Adipocyte (in vitro differentiated cells): ENCODE results near the gene ATP5MC3.

Experiments used
- DNase-seq: peaks from one replicate; pipeline ENCODE4 v3.0.0-alpha.2; 2015; ENCODE audit warnings: low read depth
- H3K27me3 ChIP-seq: replicated peaks from 2 replicates; pipeline ENCODE4 v1.7.0; 2013; ENCODE audit warnings: mild to moderate bottlenecking, low read length, moderate library complexity; ENCODE audit not compliant: control insufficient read depth, insufficient read depth
- H3K36me3 ChIP-seq: 2 replicates; pipeline ENCODE4 v1.7.0; 2013; ENCODE audit warnings: low read length, mild to moderate bottlenecking, moderate library complexity; ENCODE audit not compliant: control insufficient read depth, insufficient read depth, severe bottlenecking
- H3K4me1 ChIP-seq: 2 replicates; pipeline ENCODE4 v1.7.0; 2013; ENCODE audit warnings: mild to moderate bottlenecking, low read length, moderate library complexity; ENCODE audit not compliant: control insufficient read depth, insufficient read depth
- H3K4me3 ChIP-seq: 2 replicates; pipeline ENCODE4 v1.7.0; 2013; ENCODE audit warnings: mild to moderate bottlenecking, low read length, moderate library complexity
- H3K9ac ChIP-seq: 2 replicates; pipeline ENCODE4 v1.7.0; 2013; ENCODE audit warnings: mild to moderate bottlenecking, low read length, moderate library complexity
- H3K9me3 ChIP-seq: 2 replicates; pipeline ENCODE4 v1.7.0; 2013; ENCODE audit warnings: mild to moderate bottlenecking, low read length, moderate library complexity; ENCODE audit not compliant: control insufficient read depth

ATP5MC3 gene

DNA sequence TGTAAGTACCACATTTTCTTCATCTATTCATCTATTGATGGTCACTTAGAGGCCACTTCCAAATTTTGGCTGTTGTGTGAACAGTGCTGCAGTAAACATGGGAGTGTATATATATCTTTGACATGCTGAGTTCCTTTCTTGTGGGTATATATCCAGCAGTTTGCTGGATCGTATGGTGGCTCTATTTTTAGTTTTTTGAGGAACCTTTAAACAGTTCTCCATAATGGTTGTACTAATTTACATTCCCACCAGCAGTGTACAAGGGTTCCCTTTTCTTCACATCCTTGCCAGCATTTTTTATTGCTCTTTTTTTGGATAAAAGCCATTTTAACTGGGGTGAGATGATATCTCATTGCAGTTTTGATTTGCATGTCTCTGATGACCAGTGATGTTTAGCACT lies 7.3 kb upstream of the ATP5MC3 start:
- Histone ChIP-seq H3K9me3 (no peaks in the 10 kb centered on the region), H3K36me3 (no peaks in the 10 kb centered on the region), H3K4me3 (no peak overlapping the region), H3K4me1 (no peaks in the 10 kb centered on the region), H3K27me3 (no peaks in the 10 kb centered on the region), H3K9ac (no peak overlapping the region)
- no peak for DNase-seq

DNA sequence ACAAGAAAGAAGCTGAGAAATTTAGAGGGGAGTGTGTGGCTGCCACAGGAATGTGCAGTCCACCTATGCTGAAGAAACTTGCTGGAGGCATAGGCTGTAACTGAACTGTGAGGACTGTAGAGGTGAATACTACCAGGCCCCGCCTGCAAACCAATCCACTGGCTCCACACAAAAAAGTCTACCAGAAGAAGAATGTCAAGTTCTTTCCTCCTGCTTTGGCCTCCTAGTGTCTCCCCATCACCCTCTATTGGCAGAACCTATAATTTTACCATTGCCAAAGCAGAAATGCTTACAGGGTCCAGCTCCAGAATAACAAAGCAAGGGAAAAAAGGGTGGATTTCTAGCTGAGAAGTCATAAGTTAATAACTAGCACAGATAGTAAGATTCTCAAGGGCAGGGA lies 5.9 kb upstream of the ATP5MC3 start:
- no peaks in the 10 kb centered on the region for H3K4me1 ChIP-seq
- H3K9ac ChIP-seq = no peak overlapping the region
- H3K4me3 ChIP-seq = no peak overlapping the region
- no peaks in the 10 kb centered on the region for H3K9me3 ChIP-seq
- no peak for DNase-seq
- no peaks in the 10 kb centered on the region for H3K36me3 ChIP-seq
- no peaks in the 10 kb centered on the region for H3K27me3 ChIP-seq

DNA sequence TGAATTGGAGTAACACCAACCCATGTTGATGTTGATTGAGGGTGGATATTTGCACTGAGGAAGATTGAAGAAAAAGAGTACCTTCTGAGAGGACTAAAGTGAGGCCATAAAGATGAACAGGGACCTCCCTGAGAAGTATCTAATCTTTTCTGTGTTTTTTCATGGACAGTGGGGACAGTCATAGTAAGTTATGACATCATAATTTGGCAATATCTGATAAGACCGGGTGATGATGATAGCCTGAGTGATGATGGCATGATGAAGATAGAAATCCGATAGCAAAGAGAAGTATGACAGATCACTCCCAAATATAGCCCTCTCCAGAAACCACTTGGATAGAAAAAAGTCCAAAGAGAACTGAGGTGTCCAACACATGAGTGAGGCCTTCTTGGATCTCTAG lies 2.2 kb upstream of the ATP5MC3 start:
- Histone ChIP-seq H3K9ac (no peak overlapping the region), H3K4me1 (peaks cover 20% of the 10 kb centered on the region), H3K36me3 (peaks cover 14% of the 10 kb centered on the region), H3K9me3 (no peaks in the 10 kb centered on the region), H3K27me3 (no peaks in the 10 kb centered on the region), H3K4me3 (no peak overlapping the region)
- DNase-seq = no peak

DNA sequence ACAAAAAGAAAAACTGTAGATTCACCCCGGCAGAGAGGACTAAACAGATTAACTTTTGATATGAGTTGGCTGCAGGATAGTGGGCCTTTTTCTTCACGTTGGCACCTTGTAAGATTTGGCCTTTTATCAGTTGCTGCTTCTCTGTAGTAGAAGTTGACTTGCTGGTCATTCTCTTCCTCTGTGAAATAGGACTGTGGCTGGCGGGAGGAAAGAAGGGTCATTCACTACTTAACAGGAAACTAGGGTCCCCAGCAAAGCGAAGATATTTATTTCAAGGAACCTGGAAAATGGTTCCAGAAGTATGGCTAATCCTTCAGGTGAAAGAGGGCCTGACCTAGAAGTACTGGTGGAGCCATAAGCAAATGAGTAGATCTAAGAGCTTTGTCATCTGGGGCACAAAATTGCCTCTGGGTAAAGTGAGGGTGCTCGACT lies 383 bp upstream of the ATP5MC3 start:
- peaks cover 32% of the 10 kb centered on the region for H3K36me3 ChIP-seq
- H3K4me3 ChIP-seq = peak overlapping the region; percentile 92
- no peaks in the 10 kb centered on the region for H3K9me3 ChIP-seq
- no peaks in the 10 kb centered on the region for H3K27me3 ChIP-seq
- DNase-seq = no peak
- H3K4me1 ChIP-seq = peaks cover 20% of the 10 kb centered on the region
- H3K9ac ChIP-seq = peak overlapping the region; percentile 95

- DNase-seq = peak; percentile 67
- no peaks in the 10 kb centered on the region for H3K9me3 ChIP-seq
- H3K4me3 ChIP-seq = peak overlapping the region; percentile 92
- peaks cover 42% of the 10 kb centered on the region for H3K36me3 ChIP-seq
- no peaks in the 10 kb centered on the region for H3K27me3 ChIP-seq
- H3K4me1 ChIP-seq = peaks cover 26% of the 10 kb centered on the region
- peak overlapping the region; percentile 95 for H3K9ac ChIP-seq
Observed at GRCh38 chr2:175180701-175181103, 808 bp downstream of the ATP5MC3 start.

DNA sequence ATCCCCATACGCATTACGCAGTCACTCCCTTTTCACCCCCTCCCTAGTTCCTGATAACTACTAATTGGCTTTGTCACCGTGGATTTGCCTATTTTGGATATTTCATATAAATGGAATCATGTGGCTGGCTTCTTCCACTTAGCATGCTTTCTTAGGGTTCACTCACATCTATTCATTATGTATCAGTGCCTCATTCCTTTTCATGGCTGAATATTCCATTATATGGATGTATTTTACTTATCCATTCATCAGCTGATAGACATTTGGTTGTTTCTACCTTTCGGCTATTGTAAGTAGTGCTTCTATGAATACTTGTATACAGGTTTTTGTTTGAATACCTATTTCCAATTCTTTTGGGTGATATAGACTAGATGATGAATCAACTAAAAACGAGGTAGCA lies 4.9 kb downstream of the ATP5MC3 start:
- Histone ChIP-seq H3K27me3 (no peaks in the 10 kb centered on the region), H3K36me3 (peaks cover 56% of the 10 kb centered on the region), H3K4me3 (no peak overlapping the region), H3K9ac (no peak overlapping the region), H3K9me3 (no peaks in the 10 kb centered on the region), H3K4me1 (peaks cover 22% of the 10 kb centered on the region)
- DNase-seq = no peak

DNA sequence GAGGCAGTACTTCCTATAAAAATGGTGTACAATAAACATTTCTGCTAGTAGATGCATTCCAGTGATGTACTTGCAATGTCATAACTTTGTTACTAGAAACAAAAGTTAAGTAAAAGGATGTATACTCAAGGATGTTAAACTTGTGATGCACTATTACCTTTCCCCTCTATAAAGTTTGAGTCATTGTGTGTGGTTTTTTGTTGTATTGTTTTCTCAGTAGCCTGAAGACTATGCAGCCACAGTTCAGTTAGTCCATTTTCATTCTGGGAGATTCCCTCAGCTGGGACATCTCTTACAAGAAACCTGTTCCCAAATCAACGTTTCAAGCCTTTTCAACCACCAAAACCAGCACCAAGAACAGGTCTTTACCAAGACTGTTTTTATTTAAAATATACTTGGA lies 5.6 kb downstream of the ATP5MC3 start:
- Histone ChIP-seq H3K4me1 (peaks cover 22% of the 10 kb centered on the region), H3K9ac (no peak overlapping the region), H3K27me3 (no peaks in the 10 kb centered on the region), H3K36me3 (peaks cover 56% of the 10 kb centered on the region), H3K4me3 (no peak overlapping the region), H3K9me3 (no peaks in the 10 kb centered on the region)
- peak; percentile 8 for DNase-seq

DNA sequence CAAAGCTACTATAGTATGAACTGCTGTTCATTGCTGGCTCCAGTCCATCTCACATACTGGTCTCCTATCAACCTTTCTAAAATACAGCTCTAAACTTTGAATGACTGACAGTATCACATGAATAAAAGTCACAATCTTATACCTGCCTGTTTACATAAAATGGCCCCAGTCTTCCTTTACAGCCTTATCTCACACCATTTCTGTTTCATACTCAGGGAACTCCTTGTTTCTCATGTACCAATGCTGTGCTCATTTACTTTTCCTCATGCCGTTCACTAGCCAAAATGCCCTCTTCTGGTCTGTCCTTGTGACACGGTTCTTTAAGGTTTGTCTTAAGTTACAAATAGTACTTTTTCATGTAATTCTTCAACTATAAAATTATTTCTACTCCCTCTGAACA lies 6.2 kb downstream of the ATP5MC3 start:
- Histone ChIP-seq H3K4me3 (no peak overlapping the region), H3K9ac (no peak overlapping the region), H3K9me3 (no peaks in the 10 kb centered on the region), H3K27me3 (no peaks in the 10 kb centered on the region), H3K4me1 (peaks cover 21% of the 10 kb centered on the region), H3K36me3 (peaks cover 56% of the 10 kb centered on the region)
- no peak for DNase-seq

DNA sequence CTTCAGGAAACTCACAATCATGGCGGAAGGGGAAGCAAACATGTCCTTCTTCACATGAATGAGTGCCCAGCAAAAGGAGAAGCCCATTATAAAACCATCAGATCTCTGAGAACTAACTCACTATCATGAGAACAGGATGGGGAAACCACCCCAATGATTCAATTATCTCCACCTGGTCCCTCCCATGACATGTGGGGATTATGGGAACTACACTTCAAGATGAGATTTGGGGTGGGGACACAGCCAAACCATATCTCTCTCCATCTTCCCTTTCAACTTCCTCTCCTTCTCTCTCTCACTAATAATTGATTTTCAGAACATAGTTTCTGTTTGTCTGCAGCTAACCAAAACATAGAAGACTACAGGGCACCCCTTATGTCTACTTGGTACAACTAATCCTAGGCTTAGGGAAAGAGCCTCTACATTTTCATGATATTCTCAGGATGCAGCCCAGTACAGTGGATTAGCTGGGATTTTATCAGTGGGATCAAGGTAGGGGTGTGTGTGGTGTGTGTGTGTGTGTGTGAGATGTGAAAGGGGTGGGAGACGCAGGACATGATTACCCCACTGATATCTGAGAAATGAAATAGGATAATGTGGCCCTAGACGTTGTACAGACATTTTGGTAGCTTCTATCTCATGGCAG lies 10.7 kb downstream of the ATP5MC3 start:
- Histone ChIP-seq H3K27me3 (no peaks in the 10 kb centered on the region), H3K4me1 (peaks cover 20% of the 10 kb centered on the region), H3K36me3 (peaks cover 15% of the 10 kb centered on the region), H3K9me3 (no peaks in the 10 kb centered on the region), H3K9ac (no peak overlapping the region), H3K4me3 (no peak overlapping the region)
- DNase-seq = no peak

DNA sequence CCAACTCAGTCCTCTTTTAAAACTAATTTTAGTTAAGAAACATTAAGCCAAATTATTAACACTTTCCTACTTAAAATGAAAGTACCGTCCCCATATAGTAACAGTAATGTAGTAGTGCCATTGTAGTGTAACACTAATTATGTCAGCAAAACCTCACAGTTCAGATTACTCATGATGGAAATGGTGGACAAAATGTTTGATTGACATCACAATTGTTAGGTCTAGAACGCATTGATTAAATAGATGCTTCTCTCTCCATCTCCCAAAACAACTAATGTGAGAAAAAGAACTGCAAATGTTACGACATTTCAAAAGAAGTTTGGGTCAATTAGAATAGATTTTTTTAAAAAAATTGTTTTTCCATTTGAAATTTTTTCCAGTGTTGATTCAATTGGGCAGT lies 12.3 kb downstream of the ATP5MC3 start:
- no peak for DNase-seq
- peak overlapping the region; percentile 100 for H3K9ac ChIP-seq
- peaks cover 7% of the 10 kb centered on the region for H3K36me3 ChIP-seq
- H3K4me1 ChIP-seq = peaks cover 21% of the 10 kb centered on the region
- no peaks in the 10 kb centered on the region for H3K27me3 ChIP-seq
- no peaks in the 10 kb centered on the region for H3K9me3 ChIP-seq
- H3K4me3 ChIP-seq = peak overlapping the region; percentile 99

GRCh38 chr2:175168564-175168945 lies 13.0 kb downstream of the ATP5MC3 start:
- DNase-seq = no peak
- Histone ChIP-seq H3K9me3 (no peaks in the 10 kb centered on the region), H3K27me3 (no peaks in the 10 kb centered on the region), H3K4me1 (peaks cover 21% of the 10 kb centered on the region), H3K36me3 (peaks cover 7% of the 10 kb centered on the region), H3K9ac (peak overlapping the region; percentile 100), H3K4me3 (peak overlapping the region; percentile 99)
